Measurements from ENCODE around the gene GRWD1.

GRCh38 chr19:48398102-48398374 lies 47.7 kb upstream of the GRWD1 start:
- TF ChIP-seq YY1 (IDR thresholded peaks at IDR 0.05; ENCODE audit: low read depth, low read length) (no peak), CTCF (IDR thresholded peaks at IDR 0.05; ENCODE audit: control extremely low read depth in 1 of 3, insufficient read depth in 1 of 3, low read depth in 1 of 3, low read length in 3 of 3) (no peak), RXRA (IDR thresholded peaks at IDR 0.05; ENCODE audit: insufficient read depth, low read depth, low read length) (no peak), CBX8 (IDR thresholded peaks at IDR 0.05; ENCODE audit: borderline replicate concordance, low read depth, low read length) (no peak), SIN3A (conservative IDR thresholded peaks at IDR 0.05 in 1 of 2, IDR thresholded peaks at IDR 0.05 in 1 of 2; ENCODE audit: low read depth in 1 of 2, low read length in 2 of 2) (no peak), POLR2A (IDR thresholded peaks at IDR 0.05; ENCODE audit: control extremely low read depth in 1 of 2, low read depth in 2 of 2, low read length in 2 of 2) (no peak), ATF2 (IDR thresholded peaks at IDR 0.05; ENCODE audit: low read length) (no peak), POLR2AphosphoS5 (IDR thresholded peaks at IDR 0.05; ENCODE audit: low read depth, low read length) (no peak), NRF1 (IDR thresholded peaks at IDR 0.05; ENCODE audit: low read depth, low read length) (no peak), FOSL1 (IDR thresholded peaks at IDR 0.05; ENCODE audit: insufficient read depth, low read depth, low read length) (no peak), BRCA1 (IDR thresholded peaks at IDR 0.05; ENCODE audit: low read depth, low read length) (no peak), HDAC6 (IDR thresholded peaks at IDR 0.05; ENCODE audit: low read depth, low read length) (no peak)
